GM21619 (cell line): Measurements from ENCODE around the gene CLMP.

ENCODE experiments used
- ATAC-seq: cut with Tn5 transposase; IDR thresholded peaks from one replicate; pipeline ENCODE4 v1.9.1; 2021; ENCODE audit not compliant: unreplicated experiment

Gene CLMP

GRCh38 chr11:123191939-123192338, 3.1 kb downstream of the CLMP start:
- no peak for ATAC-seq

DNA sequence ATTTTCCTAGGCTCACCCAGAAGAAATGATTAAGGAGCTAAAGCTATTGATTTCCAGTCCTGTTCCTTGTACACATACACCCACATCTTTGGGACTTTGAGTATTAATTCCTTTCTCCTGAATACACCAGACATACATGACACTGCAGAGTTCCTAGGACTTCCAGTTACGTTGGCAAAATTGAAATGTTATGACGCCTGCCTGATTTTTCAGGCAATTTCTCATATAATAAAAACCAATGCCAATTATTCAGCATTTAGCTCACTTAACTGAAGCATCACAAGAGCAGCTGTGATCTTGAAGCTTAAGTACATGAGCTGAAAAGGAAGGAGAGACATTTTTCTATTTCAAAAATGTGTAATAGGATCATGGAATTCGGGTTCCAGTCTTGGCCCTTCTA, 4.5 kb downstream of the CLMP start:
- no peak for ATAC-seq

GRCh38 chr11:123188508-123189165, 6.4 kb downstream of the CLMP start:
- no peak for ATAC-seq

DNA sequence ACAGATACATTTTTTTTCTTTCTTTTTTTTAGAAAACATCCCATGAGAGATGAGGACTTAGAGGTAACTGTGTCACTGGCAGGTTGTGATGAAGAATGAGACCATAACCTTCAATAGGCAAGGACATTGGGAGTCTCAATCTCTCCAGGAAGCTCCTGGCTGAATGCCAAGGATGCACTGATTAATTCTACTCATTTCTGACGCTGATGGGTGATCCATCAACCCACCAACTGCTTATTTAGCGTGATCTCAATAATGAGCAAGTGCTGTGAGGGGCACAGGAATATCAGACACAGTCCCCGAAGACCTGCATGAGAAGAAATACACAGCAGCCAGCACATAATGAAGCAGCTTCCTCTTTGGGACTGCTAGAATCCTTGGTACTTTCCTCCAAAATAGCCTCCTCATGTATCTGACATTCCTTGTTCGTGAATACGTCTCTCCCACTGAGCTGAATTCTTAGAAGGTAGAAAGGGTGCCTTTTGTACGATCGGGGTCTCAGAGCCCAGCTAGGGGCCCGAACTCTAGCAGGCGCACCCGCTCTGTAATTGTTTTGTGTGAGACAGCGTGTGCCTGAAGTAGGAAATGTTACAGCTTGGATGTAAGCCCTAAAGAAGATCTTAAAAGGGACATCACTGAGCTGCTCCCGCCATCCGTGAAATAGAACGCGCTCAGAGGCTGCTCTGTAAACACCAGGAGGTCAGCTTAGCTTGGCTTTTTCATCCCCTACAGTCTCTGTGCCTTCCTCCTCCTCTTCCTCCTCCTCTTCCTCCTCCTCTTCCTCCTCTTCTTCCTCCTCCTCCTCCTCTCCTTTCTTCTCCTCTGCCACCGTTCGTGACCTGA, 7.2 kb downstream of the CLMP start:
- no peak for ATAC-seq

- no peak for ATAC-seq
Measured at GRCh38 chr11:123187248-123187647, 7.8 kb downstream of the CLMP start.

GRCh38 chr11:123186286-123186685, 8.8 kb downstream of the CLMP start:
- ATAC-seq, result no peak

DNA sequence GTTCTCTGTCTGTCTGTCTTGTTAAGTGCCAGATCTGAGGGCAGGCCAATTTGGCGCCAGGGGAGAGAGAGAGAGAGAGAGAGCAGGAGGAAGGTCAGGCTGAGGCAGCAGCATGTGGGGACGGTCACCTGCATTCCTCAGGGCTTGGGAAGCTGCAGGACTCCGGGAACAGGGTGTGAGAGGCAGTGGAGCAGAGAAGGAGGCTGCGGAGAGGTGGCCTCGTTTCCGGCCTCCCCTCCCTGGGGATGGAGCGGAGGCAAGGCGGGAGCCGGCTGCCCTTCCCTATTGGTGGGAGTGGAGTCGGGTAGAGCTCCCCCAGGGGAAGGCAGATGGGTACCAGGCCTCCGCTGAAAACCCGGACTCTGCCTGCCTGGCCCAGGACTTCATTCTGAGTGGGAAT, 9.7 kb downstream of the CLMP start:
- ATAC-seq, result no peak

DNA sequence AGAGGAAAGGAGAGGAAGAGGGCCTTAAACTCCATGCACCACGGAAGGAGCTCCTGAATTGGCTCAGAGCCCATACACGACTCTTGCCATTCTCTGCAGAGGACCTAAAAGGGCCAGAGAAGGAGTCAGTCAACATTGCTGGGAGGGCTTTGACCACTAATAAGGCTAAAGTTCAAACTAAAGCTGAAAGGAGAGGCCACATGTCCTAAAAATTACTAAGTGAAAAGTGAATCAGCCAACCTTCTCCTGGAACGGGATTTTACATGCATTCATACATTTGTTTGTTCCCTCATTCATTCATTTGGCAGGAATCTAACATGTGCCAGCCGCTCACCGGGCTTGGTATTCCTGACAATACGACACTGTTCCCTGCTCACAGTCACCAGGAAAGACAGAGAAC, 10.5 kb downstream of the CLMP start:
- no peak for ATAC-seq

DNA sequence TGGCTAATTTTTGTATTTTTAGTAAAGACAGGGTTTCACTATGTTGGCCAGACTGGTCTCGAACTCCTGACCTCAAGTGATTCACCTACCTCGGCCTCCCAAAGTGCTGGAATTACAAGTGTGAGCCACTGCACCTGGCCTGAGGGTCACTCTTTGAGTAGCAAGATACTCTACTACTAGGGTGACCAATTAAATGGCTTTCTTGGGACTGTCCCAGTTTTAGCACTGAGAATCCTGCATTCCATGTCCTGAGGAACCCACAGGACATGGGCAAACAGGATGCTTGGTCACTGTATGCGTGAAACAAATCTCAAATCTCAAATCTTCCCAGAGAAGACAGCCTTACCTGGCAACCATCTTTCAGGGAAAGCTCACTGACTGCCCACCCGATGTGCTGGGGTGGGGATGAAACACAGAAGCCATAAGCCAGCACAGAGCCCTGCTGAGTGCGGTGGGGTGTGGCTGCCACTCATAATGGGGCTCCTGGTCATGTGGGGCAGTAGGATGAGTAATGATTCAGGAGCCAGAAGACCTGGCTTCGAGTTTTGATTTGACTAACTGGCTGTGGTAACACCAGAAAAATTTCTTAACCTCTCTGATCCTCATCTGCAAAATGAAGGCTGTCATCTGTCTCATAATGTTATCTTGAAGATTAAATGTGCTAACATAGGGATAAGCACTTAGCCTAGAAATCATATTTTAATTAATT, 11.5 kb downstream of the CLMP start:
- peak; percentile 60 for ATAC-seq

DNA sequence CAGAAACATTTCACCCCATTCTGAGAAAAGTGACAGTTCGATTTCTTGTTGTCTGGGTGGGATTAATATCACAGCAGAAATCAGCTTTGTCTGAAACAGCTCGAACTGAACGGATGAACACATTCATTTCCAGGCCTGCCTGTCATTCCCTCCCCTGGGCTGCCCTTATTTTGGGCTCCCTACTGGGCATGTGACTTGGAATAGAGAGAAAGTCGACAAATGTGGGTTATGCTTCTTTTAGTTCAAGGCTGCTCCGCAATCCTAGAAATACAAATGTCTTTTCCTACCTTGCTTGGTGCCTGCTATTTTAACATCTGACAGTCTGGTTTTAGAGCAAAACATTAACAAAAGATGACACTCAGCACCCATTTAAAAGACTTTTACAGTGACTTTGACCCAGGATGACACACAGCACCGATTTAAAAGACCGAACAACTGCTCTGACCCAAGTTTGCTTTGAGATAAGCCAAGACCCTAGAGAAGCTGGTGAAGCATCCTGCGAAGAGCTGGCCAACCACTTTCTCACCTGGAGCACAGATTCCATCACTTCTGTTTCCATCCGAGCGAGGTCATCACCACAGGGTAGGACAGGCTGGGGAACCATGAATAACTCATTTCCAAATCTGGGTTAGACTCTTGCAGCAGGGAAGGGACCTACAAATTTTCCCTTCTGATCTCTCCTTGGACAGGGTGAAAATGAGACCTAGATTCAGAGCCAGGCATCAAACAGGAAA, 13.1 kb downstream of the CLMP start:
- no peak for ATAC-seq

- no peak for ATAC-seq
Measured at GRCh38 chr11:123181075-123181474, 14.0 kb downstream of the CLMP start.

DNA sequence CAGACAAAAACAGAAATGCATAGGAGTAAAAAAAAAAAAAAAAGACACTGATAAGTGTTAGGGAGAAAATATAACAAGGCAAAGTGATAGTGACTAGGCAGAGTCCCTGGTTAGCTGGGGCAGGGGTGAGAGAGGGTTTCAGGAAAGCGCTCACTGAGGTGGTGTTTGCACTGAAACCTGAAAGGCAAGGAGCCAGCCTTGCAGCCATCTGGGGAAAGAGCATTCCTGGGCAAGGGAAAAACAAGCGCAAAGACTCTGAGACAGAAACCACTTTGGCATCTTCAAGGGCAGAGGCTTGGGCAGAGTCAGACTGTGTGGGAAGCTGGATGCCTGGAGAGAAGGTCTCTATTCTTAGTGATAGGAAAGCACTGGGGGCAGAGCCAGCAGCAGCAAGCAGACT, 14.5 kb downstream of the CLMP start:
- ATAC-seq, result no peak

GRCh38 chr11:123180166-123180565, 14.9 kb downstream of the CLMP start:
- ATAC-seq, result no peak

DNA sequence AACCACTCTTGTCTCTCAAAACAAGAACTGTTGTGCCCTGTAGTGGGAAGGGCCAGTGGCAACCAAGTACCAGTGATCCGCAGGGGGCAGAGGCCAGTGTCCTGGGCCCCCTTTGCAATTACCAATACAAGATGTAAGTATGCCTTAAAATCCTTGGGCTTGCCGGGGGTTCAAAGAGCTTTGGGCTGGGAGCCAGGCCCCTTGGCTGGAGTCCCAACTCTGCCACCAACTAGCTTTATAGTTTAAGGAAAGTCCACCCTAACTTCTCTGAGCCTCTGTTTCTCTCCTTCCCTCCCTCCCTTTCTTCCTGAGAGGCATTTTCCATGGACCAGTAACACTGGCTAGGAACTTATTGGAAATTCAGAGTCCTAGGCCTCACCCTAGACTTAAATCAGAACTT, 15.5 kb downstream of the CLMP start:
- ATAC-seq, result no peak

GRCh38 chr11:123178186-123178585, 16.9 kb downstream of the CLMP start:
- ATAC-seq, result no peak

DNA sequence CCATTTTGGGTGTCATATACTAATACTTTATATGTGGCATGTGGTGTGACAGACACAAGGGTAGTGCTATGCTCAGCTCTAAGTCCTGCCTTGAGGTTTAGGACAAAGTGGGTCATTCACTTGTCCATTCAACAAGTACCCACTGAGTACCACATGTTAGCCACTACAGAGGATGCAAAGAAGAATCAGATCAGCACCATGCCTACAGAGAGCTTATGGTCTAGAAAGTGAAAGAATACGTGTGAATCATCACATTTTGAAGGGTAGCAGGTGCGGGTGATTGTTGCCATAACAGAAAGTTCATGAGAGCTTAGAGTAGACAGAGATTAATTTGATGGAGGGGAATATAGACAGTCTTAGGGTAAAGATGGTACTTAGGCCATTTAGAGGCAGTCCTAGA, 18.3 kb downstream of the CLMP start:
- no peak for ATAC-seq

- ATAC-seq, result no peak
Measured at GRCh38 chr11:123174196-123175183, 20.6 kb downstream of the CLMP start.

DNA sequence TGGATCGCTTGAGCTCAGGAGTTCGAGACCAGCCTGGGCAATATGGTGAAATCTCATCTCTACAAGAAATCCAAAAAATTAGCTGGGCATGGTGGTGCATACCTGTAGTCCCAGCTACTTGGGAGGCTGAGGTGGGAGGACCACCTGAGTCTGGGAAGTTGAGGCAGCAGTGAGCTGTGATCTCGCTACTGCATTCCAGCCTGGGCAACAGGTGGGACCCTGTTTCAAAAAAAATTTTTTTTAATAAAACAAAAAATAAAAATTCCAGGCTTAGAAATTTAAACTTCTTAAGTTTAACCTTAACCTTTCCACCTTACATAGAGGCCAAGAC, 21.2 kb downstream of the CLMP start:
- no peak for ATAC-seq

DNA sequence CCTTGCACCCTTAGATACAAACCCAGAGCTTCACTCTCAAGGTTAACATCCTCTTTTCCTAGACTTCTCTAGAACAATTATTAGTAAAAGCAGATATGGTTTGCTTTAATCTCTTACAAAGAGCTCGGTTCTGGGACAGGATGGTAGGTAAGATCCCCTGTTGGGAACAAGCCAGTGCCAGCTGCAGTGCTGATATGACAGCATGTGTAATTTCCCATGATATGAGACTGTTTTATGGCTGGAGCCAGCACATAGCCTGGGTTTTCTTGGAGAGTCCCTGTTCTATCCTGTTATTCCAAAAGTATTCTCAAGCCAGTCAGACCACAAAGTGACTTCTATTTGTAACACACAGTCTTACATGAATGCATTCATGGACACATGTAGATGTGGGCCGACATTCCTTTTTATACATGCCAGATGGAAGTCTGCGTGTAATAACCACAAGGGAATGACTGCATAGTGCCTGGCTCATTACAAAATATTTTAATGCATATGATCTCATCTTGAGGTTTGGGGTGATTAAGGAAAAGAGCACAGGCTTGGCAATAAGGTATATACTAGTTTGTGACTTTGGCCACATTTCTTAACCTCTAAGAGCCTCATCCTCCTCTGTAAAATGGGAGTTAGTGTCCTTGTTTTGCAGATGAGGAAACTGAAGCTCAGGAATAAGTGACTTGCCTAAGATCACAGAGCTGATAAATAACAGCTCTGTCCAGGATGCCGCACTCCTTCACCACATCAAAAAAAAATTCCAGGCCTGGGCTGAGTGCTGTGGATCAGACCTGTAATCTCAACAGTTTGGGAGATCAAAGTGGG, 21.8 kb downstream of the CLMP start:
- ATAC-seq, result no peak
